ENCODE results near the gene WDR93.
A peak's percentile ranks its signal among the peaks of the same experiment; 100 is the strongest.

The WDR93 gene

GRCh38 chr15:89749951-89750559, 59.4 kb downstream of the WDR93 start:
- no peak for DNase-seq

GRCh38 chr15:89750560-89751542, 60.2 kb downstream of the WDR93 start, which contains the start of gene MESP1:
Gene MESP1, minus strand, starts transcription at chr15:89751249. Its CDS starts 18 bp downstream, at chr15:89751231.
- DNase-seq = peak; percentile 78

- no peak for DNase-seq
Observed at GRCh38 chr15:89751748-89752147, 61.1 kb downstream of the WDR93 start.

DNA sequence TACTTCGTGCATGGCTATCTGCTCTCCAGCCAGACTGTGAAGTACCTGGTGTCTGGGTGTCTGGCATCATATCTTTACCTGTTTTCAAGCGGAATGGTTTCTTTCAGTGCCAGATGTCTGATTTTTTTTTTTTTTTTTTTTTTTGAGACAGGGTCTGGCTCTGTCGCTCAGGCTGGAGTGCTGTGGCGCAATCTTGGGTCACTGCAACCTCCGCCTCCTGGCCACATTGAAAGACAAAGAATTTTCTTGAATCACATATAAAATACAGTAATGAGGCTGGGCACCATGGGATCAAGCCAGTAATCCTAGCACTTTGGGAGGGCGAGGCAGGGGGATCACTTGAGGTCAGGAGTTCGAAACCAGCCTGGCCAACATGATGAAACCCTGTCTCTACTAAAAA, 63.2 kb downstream of the WDR93 start:
- no peak for DNase-seq

DNA sequence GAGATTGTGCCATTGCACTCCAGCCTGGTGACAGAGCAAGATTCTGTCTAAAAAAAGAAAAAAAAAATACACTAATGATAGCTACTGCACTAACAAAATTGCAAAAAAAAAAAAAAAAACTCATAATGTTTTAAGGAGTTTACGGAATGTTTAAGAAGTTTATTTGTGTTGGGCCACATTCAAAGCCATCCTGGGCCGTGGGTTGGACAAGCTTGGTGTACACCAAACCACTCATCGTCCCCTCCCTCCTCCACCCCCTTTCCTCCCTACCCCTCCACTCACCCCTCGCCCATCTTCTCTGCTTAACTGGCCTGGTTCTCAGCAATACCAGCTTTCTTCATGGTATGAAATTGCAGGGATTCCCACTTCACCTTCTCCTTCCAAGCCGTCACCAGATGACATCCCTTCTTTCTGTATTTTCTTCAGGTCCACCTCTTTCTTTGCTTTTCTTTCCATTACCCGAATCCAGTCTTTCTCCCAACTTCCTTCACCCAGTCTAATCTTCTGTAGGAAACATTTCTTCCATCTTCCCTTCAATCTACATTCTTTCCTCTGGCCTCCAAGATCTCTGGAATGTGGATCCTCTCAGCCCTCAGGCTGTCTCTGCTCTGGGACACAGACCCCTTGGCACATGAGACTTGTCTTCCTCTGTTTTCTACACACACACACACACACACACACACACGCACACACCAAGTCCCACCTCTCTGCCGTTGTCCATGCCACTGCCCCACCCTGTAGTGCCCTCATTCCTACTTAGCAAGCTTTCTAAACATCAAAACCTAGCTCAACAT, 63.9 kb downstream of the WDR93 start:
- DNase-seq = no peak

DNA sequence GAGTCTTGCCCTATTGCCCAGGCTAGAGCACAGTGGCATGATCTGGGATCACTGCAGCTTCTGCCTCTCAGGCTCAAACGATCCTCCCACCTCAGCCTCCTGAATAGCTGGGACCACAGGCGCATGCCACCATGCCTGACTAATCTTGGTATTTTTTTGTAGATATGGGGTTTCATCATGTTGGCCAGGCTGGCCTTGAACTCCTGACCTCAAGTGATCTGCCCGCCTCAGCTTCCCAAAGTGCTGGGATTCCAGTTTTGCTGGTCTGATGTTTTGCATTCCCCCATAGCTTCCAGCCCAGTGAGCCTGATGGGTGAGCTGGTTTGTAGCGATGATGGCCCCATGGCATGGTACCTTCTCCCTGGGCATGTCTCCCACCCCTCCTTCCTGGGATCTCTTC, 65.1 kb downstream of the WDR93 start:
- DNase-seq = no peak

- DNase-seq = no peak
Observed at GRCh38 chr15:89756897-89757296, 66.3 kb downstream of the WDR93 start.

DNA sequence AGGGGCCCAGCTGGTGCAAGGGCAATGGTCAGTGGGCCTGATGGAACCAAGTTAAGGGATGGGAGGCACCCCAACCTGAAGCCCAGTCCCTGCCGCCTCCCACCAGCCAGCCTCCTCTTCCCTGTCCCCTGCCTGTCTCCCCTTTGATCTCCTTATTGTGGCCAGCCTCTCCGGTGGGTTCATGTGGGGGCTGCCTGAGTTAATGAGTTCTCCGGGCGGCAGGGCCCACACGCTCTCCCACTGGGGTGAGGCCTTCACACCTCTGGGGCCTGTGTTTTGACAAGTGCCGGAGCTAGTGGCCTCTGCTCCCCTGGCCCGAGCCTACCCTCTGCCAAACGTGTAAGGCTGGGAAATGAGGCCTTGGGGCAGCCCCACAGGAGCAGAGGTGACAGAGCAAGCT, 67.7 kb downstream of the WDR93 start:
- DNase-seq = no peak

GRCh38 chr15:89758981-89759380, 68.4 kb downstream of the WDR93 start:
- no peak for DNase-seq

DNA sequence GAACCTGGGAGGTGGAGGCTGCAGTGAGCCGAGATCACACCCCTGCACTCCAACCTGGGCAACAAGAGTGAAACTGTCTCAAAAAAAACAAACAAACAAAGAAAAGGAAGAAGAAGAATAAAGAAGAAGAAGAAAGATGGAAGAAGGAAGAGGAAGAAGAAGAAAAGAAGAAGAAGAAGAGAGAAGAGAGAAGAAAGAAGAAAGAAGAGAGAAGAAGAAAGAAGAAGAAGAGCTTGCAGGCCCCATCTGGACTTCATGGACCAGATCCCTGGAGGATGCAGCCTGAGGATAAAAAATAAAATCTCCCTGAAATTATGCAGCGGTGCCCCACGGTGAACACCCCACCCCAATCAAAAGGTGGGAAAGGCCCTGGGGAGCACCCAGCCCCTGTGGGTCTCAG, 69.2 kb downstream of the WDR93 start:
- DNase-seq = no peak

GRCh38 chr15:89760303-89761008, 69.8 kb downstream of the WDR93 start:
- peak; percentile 52 for DNase-seq

- DNase-seq = no peak
Observed at GRCh38 chr15:89761009-89761831, 70.6 kb downstream of the WDR93 start.

DNA sequence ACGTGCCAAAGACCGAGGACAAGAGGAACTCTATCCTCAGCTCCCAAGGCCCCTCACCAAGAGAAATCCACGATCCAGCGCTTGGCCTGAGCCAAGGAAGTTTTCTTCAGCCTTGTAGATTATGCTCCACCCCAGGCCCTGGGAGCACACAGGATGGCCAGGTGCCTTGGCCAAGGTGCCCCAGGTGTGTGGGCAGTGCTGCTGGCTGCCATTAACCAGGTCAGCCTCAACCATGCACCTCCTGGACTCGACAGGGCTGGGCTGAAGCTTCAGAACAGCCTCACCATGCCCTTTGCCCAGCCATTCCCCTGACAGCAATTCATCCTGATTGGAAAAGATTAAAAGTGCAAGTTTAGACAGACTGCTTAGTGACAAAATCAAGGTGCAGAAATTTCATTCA, 71.3 kb downstream of the WDR93 start:
- DNase-seq = no peak

- no peak for DNase-seq
Observed at GRCh38 chr15:89765694-89766093, 75.1 kb downstream of the WDR93 start.

GRCh38 chr15:89766357-89767311, 76.0 kb downstream of the WDR93 start:
- no peak for DNase-seq

DNA sequence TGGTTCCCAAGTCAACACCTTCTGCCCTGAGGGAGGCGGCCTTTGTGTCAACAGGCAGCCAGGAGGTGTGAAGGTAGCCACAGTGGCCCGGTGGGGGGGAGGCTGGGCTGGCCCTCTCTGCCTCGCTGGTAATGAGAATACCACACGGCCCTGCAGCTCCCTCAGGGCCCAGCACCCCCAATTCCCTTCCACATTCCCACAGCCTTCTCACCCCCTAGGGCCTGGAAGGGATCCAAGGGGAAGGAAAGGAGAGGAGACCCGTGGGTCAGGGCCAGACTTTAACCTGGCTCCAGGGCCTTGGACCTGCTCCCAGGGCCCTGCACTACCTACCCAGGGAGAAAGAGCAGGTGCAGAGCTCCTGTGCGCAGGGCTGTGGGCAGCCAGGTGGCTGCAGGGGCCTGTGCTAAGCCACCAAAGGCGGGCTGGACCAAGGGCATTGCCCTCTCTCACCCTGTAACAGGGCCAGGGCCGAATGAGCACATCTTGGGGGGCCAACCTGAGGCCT, 76.9 kb downstream of the WDR93 start:
- DNase-seq = no peak

GRCh38 chr15:89768071-89768500, 77.5 kb downstream of the WDR93 start:
- DNase-seq = no peak

GRCh38 chr15:89769366-89769765, 78.8 kb downstream of the WDR93 start:
- DNase-seq = no peak

DNA sequence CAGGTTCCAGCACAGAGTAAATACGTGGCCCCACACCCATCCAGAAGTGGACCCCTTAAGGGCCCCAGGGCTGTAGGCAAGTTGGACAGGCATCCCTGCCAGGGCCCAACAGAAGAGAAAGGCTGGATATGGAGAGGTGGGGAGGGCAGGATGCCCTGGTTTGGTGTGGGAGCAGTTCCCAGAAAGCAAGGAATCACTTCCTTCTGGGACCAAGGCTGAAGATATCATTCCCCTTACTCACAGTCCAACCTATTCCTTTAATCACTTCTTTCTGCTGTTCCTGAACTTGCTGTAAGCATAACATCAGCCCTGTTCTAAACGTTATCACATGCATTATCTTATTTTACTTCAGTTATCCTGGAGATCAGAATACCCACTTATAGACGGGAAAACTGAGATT, 79.4 kb downstream of the WDR93 start:
- DNase-seq = no peak

GRCh38 chr15:89772932-89773583, 82.4 kb downstream of the WDR93 start:
- DNase-seq = no peak
